ENCODE results near the gene SLIT3.

SLIT3 gene

DNA sequence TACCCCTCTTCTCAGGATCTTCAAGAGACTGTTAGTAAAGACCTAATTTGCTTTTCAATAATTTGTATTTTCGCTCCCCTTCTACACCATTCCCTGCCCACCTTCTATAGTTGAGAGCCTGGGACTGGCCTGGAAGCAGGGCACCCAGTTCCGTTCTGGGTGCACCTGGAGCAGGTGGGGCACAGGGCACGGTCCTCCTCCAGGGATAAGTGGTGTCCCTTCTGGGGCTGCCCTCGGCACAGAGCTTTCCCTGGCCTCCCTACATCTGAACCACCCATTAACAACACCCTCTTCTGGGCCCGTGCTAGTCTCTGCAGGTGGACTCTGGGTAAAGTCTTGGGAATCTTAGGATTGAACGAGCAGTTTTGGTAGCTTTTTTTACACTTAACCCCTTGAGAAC is 628.9 kb downstream of the SLIT3 start:
- Mint-ChIP-seq H3K9me3 (no peaks in the 10 kb centered on the region), H3K4me1 (ENCODE audit: low read depth) (no peaks in the 10 kb centered on the region), H3K36me3 (ENCODE audit: low read depth) (no peaks in the 10 kb centered on the region), H3K27me3 (no peaks in the 10 kb centered on the region), H3K4me3 (no peak overlapping the region), H3K27ac (no peak overlapping the region)
- no peak for DNase-seq

DNA sequence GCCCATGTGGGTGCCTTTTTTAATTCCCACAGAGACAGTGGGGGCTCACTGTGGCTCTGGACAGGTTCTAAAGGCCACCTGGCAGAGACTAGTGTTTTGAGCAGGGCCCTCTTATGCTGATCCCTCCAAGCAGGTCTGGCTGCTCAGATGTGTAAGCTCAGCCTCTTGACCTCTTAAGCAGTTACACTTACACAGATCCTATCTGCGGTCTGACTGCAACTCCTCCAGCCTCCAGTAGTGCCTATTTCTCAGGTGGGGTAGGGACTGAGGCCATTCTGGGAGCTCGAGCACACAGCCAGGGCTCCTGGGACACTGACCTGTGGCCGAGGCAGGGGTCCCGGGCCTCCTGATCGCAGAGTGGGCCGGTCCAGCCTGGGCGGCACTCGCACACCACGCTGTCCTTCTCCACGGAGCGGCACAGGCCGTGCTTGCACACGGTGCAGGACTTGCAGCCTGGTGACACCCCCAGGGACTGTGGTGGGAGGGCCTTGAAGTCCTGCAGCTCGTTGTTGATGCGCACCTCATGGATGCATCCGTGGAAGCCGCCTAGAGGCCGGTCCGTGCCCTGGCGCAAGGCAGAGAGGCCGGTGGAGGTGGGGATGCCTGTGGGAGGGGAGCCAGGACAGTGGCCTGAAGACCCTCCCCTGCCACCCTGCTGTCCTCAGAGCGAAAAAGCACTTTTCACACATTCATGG is 629.9 kb downstream of the SLIT3 start:
- H3K9me3 Mint-ChIP-seq = no peaks in the 10 kb centered on the region
- DNase-seq = no peak
- no peaks in the 10 kb centered on the region for H3K36me3 Mint-ChIP-seq (ENCODE audit: low read depth)
- H3K4me3 Mint-ChIP-seq = no peak overlapping the region
- H3K27ac Mint-ChIP-seq = no peak overlapping the region
- no peaks in the 10 kb centered on the region for H3K4me1 Mint-ChIP-seq (ENCODE audit: low read depth)
- no peaks in the 10 kb centered on the region for H3K27me3 Mint-ChIP-seq

GRCh38 chr5:168669668-168670378 is 631.1 kb downstream of the SLIT3 start:
- no peaks in the 10 kb centered on the region for H3K27me3 Mint-ChIP-seq
- H3K4me1 Mint-ChIP-seq (ENCODE audit: low read depth) = no peaks in the 10 kb centered on the region
- H3K27ac Mint-ChIP-seq = no peak overlapping the region
- no peak for DNase-seq
- H3K36me3 Mint-ChIP-seq (ENCODE audit: low read depth) = no peaks in the 10 kb centered on the region
- no peaks in the 10 kb centered on the region for H3K9me3 Mint-ChIP-seq
- H3K4me3 Mint-ChIP-seq = no peak overlapping the region

- H3K9me3 Mint-ChIP-seq = no peaks in the 10 kb centered on the region
- H3K4me1 Mint-ChIP-seq (ENCODE audit: low read depth) = no peaks in the 10 kb centered on the region
- H3K27ac Mint-ChIP-seq = no peak overlapping the region
- H3K36me3 Mint-ChIP-seq (ENCODE audit: low read depth) = no peaks in the 10 kb centered on the region
- H3K27me3 Mint-ChIP-seq = no peaks in the 10 kb centered on the region
- no peak overlapping the region for H3K4me3 Mint-ChIP-seq
- DNase-seq = no peak
These were observed 631.8 kb downstream of the SLIT3 start for GRCh38 chr5:168669156-168669555.

DNA sequence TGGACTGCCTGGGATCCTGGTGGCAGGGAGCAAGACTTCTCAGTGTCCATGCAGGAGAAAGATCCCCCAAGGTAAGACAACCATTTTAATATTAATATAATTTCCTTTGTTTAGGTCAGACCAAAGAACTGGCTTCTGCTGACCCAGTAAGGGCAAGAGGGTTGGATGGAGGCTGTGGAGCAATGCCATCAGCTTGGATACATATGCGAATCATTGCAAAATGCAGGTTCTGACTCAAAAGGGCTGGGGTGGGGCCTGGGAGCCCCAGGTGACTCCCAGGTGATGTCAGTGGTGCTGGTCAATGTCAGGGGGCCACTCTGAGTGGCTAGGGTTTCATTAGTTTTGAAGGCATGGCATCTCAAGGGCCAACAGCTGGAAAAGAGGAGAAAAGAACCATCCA is 632.9 kb downstream of the SLIT3 start:
- H3K4me3 Mint-ChIP-seq = no peak overlapping the region
- H3K9me3 Mint-ChIP-seq = no peaks in the 10 kb centered on the region
- no peak for DNase-seq
- no peaks in the 10 kb centered on the region for H3K4me1 Mint-ChIP-seq (ENCODE audit: low read depth)
- no peaks in the 10 kb centered on the region for H3K27me3 Mint-ChIP-seq
- H3K27ac Mint-ChIP-seq = no peak overlapping the region
- no peaks in the 10 kb centered on the region for H3K36me3 Mint-ChIP-seq (ENCODE audit: low read depth)

GRCh38 chr5:168667301-168667840 is 633.6 kb downstream of the SLIT3 start:
- no peaks in the 10 kb centered on the region for H3K27me3 Mint-ChIP-seq
- H3K4me1 Mint-ChIP-seq (ENCODE audit: low read depth) = no peaks in the 10 kb centered on the region
- H3K9me3 Mint-ChIP-seq = no peaks in the 10 kb centered on the region
- no peak overlapping the region for H3K27ac Mint-ChIP-seq
- DNase-seq = no peak
- H3K4me3 Mint-ChIP-seq = no peak overlapping the region
- H3K36me3 Mint-ChIP-seq (ENCODE audit: low read depth) = no peaks in the 10 kb centered on the region

DNA sequence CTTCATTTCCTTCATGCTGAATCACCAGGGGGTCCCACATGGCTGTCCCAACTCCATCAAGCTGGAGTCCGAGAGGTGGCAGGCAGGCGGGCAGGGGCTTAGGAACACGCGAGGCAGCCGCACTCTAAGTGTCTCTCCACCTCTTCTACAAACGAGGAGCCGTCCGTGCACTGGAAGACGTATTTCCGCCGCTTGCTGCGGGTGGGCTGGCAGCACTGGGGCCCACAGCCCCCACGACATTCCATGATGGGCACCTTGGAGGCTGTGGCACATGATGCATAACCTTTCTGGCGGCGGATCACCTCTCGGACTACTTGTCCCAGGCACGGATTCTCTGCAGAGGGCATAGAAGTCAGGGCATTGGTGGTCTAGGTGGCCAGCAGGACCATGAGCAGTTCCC is 634.6 kb downstream of the SLIT3 start:
- Mint-ChIP-seq H3K4me3 (no peak overlapping the region), H3K36me3 (ENCODE audit: low read depth) (no peaks in the 10 kb centered on the region), H3K27me3 (no peaks in the 10 kb centered on the region), H3K9me3 (no peaks in the 10 kb centered on the region), H3K4me1 (ENCODE audit: low read depth) (no peaks in the 10 kb centered on the region), H3K27ac (no peak overlapping the region)
- DNase-seq = no peak

DNA sequence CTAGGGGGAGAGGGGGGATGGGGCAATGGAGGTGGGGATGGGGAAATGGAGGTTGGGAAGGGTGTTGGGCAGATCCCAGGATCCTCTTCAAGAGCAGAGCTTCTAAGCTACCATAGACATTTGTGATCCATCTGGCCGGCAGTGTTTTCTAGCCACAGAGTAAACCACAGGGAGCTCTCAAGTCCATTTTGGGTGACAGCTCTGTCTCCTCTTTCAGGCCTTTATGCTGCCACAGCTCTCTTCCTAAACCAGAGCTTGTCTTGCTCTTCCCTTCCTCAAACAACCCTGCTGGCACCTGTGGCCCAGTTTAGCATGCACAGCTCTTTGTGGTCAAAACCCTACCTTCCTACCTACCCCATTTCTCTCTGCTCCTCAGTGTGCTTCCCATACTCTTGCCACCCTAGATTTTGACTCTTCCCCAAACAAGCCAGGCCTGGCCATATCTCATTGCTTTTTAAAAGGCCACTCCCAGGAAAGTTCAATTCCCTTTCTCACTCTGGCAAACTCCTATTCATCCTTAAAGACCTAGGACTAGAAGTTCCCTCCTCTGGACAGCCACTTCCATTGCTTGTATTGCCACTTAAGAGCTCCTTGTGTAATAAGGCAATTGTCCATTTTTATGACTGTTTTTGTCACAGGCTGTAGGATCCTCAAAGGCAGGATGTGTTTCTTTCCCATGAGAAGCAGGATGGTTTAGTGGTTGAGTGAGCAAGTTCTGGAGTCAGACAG is 637.5 kb downstream of the SLIT3 start:
- Mint-ChIP-seq H3K4me1 (ENCODE audit: low read depth) (no peaks in the 10 kb centered on the region), H3K27ac (no peak overlapping the region), H3K9me3 (no peaks in the 10 kb centered on the region), H3K4me3 (no peak overlapping the region), H3K27me3 (no peaks in the 10 kb centered on the region), H3K36me3 (ENCODE audit: low read depth) (no peaks in the 10 kb centered on the region)
- DNase-seq = no peak

DNA sequence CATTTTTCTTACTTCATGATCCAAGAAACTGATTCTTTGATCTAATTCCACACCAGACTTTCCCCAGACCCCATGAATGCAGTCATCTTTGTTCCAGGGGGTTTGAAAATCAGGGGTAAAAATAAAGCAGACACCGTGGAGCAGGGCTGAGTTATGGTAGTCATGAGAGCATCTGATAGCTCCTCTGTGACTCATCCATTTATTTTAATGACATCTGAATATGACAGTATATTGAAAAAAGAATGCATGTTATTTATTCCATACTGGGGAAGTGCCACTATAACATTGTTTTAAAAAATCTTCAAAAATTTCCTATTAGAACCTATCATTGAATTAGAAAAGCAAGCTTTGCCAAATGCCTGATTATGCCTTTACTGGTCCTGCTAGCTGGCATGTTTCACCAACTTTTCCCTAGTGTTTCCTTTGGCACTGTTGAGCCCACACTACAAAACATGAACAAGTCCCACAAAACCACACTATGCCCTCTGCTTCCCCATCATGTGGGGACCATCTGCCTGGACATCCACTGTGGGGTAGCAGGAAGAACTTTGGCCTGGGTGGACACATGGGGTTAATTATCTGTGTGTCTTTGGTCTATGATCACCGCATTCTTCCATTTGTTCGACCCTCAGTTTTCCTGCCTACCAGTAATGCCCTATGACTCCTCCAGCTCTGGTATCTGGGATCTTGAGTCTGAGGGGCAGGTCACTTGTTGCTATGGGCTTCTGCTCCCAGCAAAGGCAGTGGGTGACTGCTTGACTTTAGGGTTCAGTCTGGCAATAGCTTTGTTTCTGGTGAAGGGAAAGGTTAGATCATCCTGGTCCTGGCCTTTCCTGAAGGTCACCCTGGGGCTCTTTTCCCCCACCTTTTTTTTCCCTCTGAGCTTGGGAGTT is 639.1 kb downstream of the SLIT3 start:
- H3K4me1 Mint-ChIP-seq (ENCODE audit: low read depth) = no peaks in the 10 kb centered on the region
- DNase-seq = no peak
- H3K9me3 Mint-ChIP-seq = no peaks in the 10 kb centered on the region

GRCh38 chr5:168660691-168661090 is 640.2 kb downstream of the SLIT3 start:
- Mint-ChIP-seq H3K4me1 (ENCODE audit: low read depth) (no peaks in the 10 kb centered on the region), H3K4me3 (no peak overlapping the region), H3K9me3 (no peaks in the 10 kb centered on the region), H3K27me3 (no peaks in the 10 kb centered on the region), H3K27ac (no peak overlapping the region), H3K36me3 (ENCODE audit: low read depth) (no peaks in the 10 kb centered on the region)
- no peak for DNase-seq

More for the DNA sequence above, 639.1 kb downstream of the SLIT3 start:
- Mint-ChIP-seq H3K27me3 (no peaks in the 10 kb centered on the region), H3K36me3 (ENCODE audit: low read depth) (no peaks in the 10 kb centered on the region), H3K27ac (no peak overlapping the region), H3K4me3 (no peak overlapping the region)

DNA sequence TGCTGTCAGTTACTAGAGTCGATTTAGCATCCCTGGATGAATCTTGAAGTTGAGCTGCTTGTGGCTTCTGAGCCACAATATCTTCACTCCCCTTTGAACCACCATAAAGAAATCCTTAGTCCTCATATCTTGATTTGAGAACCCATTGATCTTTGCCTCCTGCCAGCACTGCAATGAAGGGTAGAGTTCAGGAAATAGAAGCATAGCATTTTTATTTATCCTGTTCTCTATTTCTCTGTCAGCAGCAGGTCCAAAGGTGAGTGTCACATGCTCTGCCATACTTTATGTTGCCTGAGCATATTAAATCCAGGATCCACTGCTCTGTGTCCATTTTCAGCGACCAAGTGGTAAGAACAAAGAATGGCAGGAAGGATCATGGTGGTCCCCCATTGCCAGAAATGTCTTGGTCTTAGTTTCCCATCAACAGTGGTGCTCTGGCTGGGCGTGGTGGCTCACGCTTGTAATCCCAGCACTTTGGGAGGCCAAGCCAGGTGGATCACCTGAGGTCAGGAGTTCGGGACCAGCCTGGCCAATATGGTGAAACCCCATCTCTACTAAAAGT is 641.6 kb downstream of the SLIT3 start:
- no peak overlapping the region for H3K27ac Mint-ChIP-seq
- H3K4me1 Mint-ChIP-seq (ENCODE audit: low read depth) = no peaks in the 10 kb centered on the region
- no peak for DNase-seq
- no peaks in the 10 kb centered on the region for H3K36me3 Mint-ChIP-seq (ENCODE audit: low read depth)
- no peaks in the 10 kb centered on the region for H3K27me3 Mint-ChIP-seq
- H3K4me3 Mint-ChIP-seq = no peak overlapping the region
- no peaks in the 10 kb centered on the region for H3K9me3 Mint-ChIP-seq

DNA sequence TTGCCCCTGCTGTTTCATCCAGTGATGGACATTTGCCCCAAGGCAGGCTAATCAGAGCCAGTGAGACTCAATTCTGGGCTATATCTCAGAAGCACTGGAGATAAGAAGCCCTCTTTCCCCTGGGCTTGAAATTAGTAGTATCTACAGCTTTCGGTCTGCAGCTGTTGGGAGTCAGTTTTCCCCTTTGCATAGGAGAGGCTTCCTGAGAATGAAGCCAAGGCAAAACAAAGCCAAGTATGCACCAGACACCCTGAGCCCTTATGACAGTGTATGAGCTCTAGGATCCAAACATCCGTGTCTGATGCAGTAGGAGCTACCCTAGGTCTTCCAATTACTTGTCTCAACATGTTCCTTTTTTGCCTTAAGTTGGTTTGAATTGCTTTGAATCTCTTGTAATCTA is 642.5 kb downstream of the SLIT3 start:
- Mint-ChIP-seq H3K9me3 (no peaks in the 10 kb centered on the region), H3K4me3 (no peak overlapping the region), H3K27ac (no peak overlapping the region), H3K4me1 (ENCODE audit: low read depth) (no peaks in the 10 kb centered on the region), H3K36me3 (ENCODE audit: low read depth) (no peaks in the 10 kb centered on the region), H3K27me3 (no peaks in the 10 kb centered on the region)
- no peak for DNase-seq

- Mint-ChIP-seq H3K4me3 (no peak overlapping the region), H3K9me3 (no peaks in the 10 kb centered on the region)
These were observed 644.3 kb downstream of the SLIT3 start for GRCh38 chr5:168656633-168657032.

DNA sequence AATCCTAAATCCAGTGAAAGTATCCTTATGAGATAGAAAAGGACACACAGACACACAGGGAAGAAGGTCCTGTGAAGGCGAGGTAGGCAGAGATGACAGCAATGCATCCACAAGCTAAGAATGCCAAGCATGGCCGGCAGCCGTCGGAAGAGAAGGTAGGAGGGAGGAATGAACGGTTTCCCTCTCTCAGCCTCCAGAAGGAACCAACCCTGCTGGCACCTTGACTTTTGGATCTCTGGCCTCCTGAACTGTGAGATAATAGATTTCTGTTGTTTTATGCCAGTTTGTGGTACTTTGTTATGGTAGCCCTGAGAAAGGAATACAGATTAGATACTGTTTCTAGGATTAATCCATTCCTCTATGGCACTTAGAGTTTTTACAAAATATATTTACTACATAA is 645.6 kb downstream of the SLIT3 start:
- Mint-ChIP-seq H3K27ac (no peak overlapping the region), H3K27me3 (peaks cover 4% of the 10 kb centered on the region), H3K4me3 (no peak overlapping the region), H3K36me3 (ENCODE audit: low read depth) (no peaks in the 10 kb centered on the region), H3K9me3 (no peaks in the 10 kb centered on the region), H3K4me1 (ENCODE audit: low read depth) (no peaks in the 10 kb centered on the region)
- no peak for DNase-seq

More at GRCh38 chr5:168656633-168657032, 644.3 kb downstream of the SLIT3 start:
- no peaks in the 10 kb centered on the region for H3K4me1 Mint-ChIP-seq (ENCODE audit: low read depth)
- H3K27me3 Mint-ChIP-seq = no peaks in the 10 kb centered on the region
- H3K27ac Mint-ChIP-seq = no peak overlapping the region
- no peak for DNase-seq
- no peaks in the 10 kb centered on the region for H3K36me3 Mint-ChIP-seq (ENCODE audit: low read depth)

All from activated T-cell treated with anti-CD3 and anti-CD28 coated beads, Interleukin-2, amount 50 U/mL, for 24 hours (primary cell).